ENCODE data around the gene GPR3. TPM values are rescaled to one million over a fixed set of nuclear protein-coding genes. Genes with fewer than 3 reads are reported as not detected.

GPR3 gene
- total and polyA plus RNA-seq, 2 of the 8 experiments (the other 6 are each of a cell fraction or from before 2014, with no cell fraction given): 9.9 to 26.5 TPM

DNA sequence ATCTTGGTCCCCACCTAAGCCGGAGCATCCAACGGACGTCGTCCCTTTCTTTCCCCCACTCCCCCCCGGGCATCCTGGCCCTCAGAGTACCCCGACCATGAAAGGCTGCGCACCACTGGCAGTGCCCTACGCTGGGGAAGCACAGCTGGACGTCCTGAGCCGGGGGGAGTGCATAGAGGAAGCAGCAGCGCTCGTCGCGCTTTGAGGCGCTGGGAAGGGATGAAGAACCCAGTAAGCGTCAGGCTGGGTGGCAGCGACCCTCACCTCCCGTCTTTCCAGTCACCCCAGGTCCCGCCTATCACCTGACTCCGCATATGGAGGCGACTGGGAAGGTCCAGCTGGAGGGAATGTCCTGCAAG, 31.4 kb upstream of the GPR3 start:
- Histone ChIP-seq H2AFZ (ENCODE audit: low read length) (0 out of 2 replicates have a peak overlapping the region, but pooled peaks have one; percentile 84), H3K27ac (ENCODE audit: low read depth, low read length) (no peak overlapping the region), H3K4ac (replicated peaks; ENCODE audit: insufficient read length, low read depth, low read length) (peak overlapping the region; percentile 14), H3K4me3 (ENCODE audit: extremely low read depth in 1 of 4, insufficient read depth in 2 of 4, low read depth in 3 of 4, low read length in 4 of 4) (peak overlapping the region; percentile 55 to 89 (median 66)), H2BK5ac (ENCODE audit: low read depth, low read length) (0 out of 2 replicates have a peak overlapping the region, but pooled peaks have one; percentile 35), H3K9ac (replicated peaks in 1 of 4; ENCODE audit: extremely low read depth in 1 of 4, low read depth in 3 of 4, low read length in 3 of 4) (no peak overlapping the region), H3K18ac (ENCODE audit: extremely low read depth, low read length) (peak overlapping the region; percentile 87; the same call in 1 of the 2 replicates), H3K23me2 (ENCODE audit: low read depth, low read length) (peaks cover 14% of the 10 kb centered on the region), H2BK20ac (ENCODE audit: low read length) (no peak overlapping the region), H2AK5ac (ENCODE audit: low read depth, low read length) (no peak overlapping the region), H3K4me2 (ENCODE audit: insufficient read depth in 1 of 2, low read depth in 2 of 2, low read length in 2 of 2) (peak overlapping the region; percentile 83 to 84), H4K5ac (ENCODE audit: insufficient read length, low read depth, low read length) (no peak overlapping the region), H2BK120ac (replicated peaks; ENCODE audit: low read depth, low read length) (no peak overlapping the region), H3K36me3 (ENCODE audit: control insufficient read depth in 2 of 4, insufficient read depth in 4 of 4, low read length in 3 of 4) (no peaks in the 10 kb centered on the region), H4K91ac (replicated peaks; ENCODE audit: insufficient read length, low read length) (no peak overlapping the region), H3K79me2 (ENCODE audit: control insufficient read depth in 1 of 2, insufficient read depth in 2 of 2, low read length in 2 of 2) (no peaks in the 10 kb centered on the region), H3K23ac (ENCODE audit: insufficient read length) (no peak overlapping the region), H3K79me1 (ENCODE audit: low read depth, low read length) (no peaks in the 10 kb centered on the region), H3K14ac (ENCODE audit: insufficient read length) (no peak overlapping the region), H3K27me3 (replicated peaks in 1 of 4; ENCODE audit: control insufficient read depth in 3 of 4, extremely low read depth in 1 of 4, insufficient read depth in 3 of 4, low read length in 3 of 4) (peaks cover 12 to 47% (median 36%) of the 10 kb centered on the region in 4 experiments), H3K56ac (replicated peaks; ENCODE audit: insufficient read length, low read depth, low read length) (no peak overlapping the region), H2BK15ac (ENCODE audit: low read length) (peak overlapping the region; percentile 16; the same call in 1 of the 2 replicates), H3K4me1 (replicated peaks in 1 of 4; ENCODE audit: control insufficient read depth in 3 of 4, insufficient read depth in 4 of 4, low read length in 3 of 4) (peaks cover 3 to 22% (median 12%) of the 10 kb centered on the region in 4 experiments), H4K20me1 (replicated peaks in 1 of 2; ENCODE audit: control insufficient read depth in 1 of 2, insufficient read depth in 2 of 2, low read length in 2 of 2) (peaks cover 0 to 11% of the 10 kb centered on the region in 2 experiments), H3K9me3 (ENCODE audit: insufficient read depth in 2 of 2, low read depth in 1 of 2, low read length in 1 of 2) (no peaks in the 10 kb centered on the region), H4K8ac (ENCODE audit: extremely low read depth, insufficient read depth, low read length) (no peak overlapping the region; the same call in 1 of the 2 replicates), H2BK12ac (ENCODE audit: low read depth, low read length) (peak overlapping the region; percentile 50; the same call in 1 of the 2 replicates)
- POLR2A ChIA-PET (ENCODE audit: partially characterized antibody): interaction anchor here (0.9 to 10.3 kb wide), 4 partner anchors 8 to 327 kb away, joined by 3 to 101 read pairs (median 4); no protein-coding TSS in a partner anchor
- FAIRE-seq (no peak), DNase-seq (ENCODE audit: low read depth in 1 of 2, low spot score in 2 of 2) (no peak)
- 11% methylated on average over 21 of the region's 21 CpGs; no CpG with 5 or more reads in 1 of the 2 experiments for WGBS, 2 experiments (ENCODE audit: extremely low coverage in 1 of 2, insufficient coverage in 1 of 2, insufficient read length in 1 of 2, insufficient replicate concordance in 2 of 2, low coverage in 1 of 2, low lambda C conversion rate in 2 of 2, missing lambda C conversion rate in 1 of 2)
- CTCF ChIA-PET (ENCODE audit: partially characterized antibody): interaction anchor here (0.7 to 28.8 kb wide), 8 partner anchors 9 to 245 kb away, joined by 3 to 625 read pairs (median 26); partner anchors contain the start of genes CD164L2, FCN3 and GPR3
- peak; percentile 22 for TF ChIP-seq EZH2 (IDR thresholded peaks at IDR 0.05; ENCODE audit: low read depth, low read length, severe bottlenecking)
- TF ChIP-seq TAF1 (IDR thresholded peaks at IDR 0.05; ENCODE audit: low read depth, low read length): no peak
- TF ChIP-seq TBP (IDR thresholded peaks at IDR 0.05; ENCODE audit: low read depth, low read length): no peak
- 0 out of 2 replicates have a peak, but pooled peaks have one; percentile 42 for TF ChIP-seq SUZ12 (IDR thresholded peaks at IDR 0.05; ENCODE audit: low read length)
- TF ChIP-seq GABPA (IDR thresholded peaks at IDR 0.05; ENCODE audit: borderline replicate concordance, insufficient read depth, low read length): no peak
- TF ChIP-seq FOSL1 (IDR thresholded peaks at IDR 0.05; ENCODE audit: insufficient read depth, low read depth, low read length): no peak
- peak; percentile 6 for TF ChIP-seq KDM4A (IDR thresholded peaks at IDR 0.05; ENCODE audit: low read depth, low read length, severe bottlenecking)
- no peak for TF ChIP-seq SP2 (IDR thresholded peaks at IDR 0.05; ENCODE audit: low read length)
- no peak for TF ChIP-seq NANOG (IDR thresholded peaks at IDR 0.05; ENCODE audit: insufficient read depth, low read depth, low read length, poor library complexity, severe bottlenecking)
- TF ChIP-seq, protein P1, sequence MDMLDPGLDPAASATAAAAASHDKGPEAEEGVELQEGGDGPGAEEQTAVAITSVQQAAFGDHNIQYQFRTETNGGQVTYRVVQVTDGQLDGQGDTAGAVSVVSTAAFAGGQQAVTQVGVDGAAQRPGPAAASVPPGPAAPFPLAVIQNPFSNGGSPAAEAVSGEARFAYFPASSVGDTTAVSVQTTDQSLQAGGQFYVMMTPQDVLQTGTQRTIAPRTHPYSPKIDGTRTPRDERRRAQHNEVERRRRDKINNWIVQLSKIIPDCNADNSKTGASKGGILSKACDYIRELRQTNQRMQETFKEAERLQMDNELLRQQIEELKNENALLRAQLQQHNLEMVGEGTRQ (IDR thresholded peaks at IDR 0.05; ENCODE audit: low read length): no peak
- TF ChIP-seq TAF7 (optimal IDR thresholded peaks at IDR 0.05; ENCODE audit: borderline replicate concordance, low read depth, low read length): no peak
- no peak for TF ChIP-seq POLR2AphosphoS5 (IDR thresholded peaks at IDR 0.05; ENCODE audit: low read depth, low read length)

All from H1 (cell line).